HG03039 (cell line): ENCODE data around the gene ERP27.

Experiments
- ATAC-seq: cut with Tn5 transposase; IDR thresholded peaks from one replicate; pipeline ENCODE4 v1.9.1; 2021; ENCODE audit warnings: mild to moderate bottlenecking, moderate library complexity; ENCODE audit not compliant: unreplicated experiment

Gene ERP27

GRCh38 chr12:14937014-14937413, 1.3 kb downstream of the ERP27 start:
- ATAC-seq: no peak

DNA sequence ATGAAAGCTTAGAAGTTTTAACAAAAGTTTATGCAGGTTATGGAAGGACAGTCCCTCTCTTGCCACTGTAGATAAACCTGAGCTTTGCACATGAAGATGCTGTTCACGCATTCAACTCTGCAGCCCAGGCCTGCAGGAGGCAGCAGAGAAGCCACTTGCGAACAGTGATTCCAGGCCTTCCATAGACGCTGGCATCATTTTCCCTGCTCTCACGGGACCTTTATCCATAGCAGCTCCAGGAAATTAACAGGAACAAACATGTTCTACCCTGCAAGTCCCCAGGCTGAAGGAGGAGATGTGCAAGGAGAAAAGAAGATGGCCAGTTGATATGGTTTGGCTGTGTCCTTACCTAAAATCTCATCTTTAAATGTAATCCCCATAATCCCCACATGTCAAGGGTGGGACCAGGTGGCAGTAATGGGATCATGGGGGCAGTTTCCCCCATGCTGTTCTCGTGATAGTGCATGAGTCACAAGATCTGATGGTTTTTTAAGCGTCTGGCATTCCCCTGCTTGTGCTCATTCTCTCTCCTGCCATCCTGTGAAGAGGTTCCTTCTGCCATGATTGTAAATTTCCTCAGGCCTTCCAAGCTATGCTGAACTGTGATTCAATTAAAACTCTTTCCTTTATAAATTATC, 2.0 kb downstream of the ERP27 start:
- ATAC-seq: no peak

- ATAC-seq: no peak
Observed at GRCh38 chr12:14935031-14935430, 3.3 kb downstream of the ERP27 start.

DNA sequence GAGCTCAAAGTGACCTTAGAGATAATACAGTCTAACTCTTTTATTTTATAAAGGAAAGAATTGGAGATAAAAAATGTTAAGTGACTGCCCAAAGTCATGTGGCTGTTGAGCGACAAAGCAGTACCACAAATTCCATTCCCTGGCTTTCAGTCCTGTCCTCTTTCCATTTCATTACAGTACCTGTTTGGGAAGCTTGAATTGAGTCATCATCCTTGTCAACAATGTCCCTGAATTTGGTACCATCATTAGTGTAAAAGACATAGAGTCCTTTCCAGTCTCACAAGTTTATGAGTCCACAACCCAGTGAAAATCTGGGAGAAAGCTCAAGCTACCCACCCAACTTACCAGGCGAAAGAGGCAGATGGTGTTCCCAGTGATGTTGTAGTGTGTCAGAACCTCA, 3.8 kb downstream of the ERP27 start:
- ATAC-seq: no peak

DNA sequence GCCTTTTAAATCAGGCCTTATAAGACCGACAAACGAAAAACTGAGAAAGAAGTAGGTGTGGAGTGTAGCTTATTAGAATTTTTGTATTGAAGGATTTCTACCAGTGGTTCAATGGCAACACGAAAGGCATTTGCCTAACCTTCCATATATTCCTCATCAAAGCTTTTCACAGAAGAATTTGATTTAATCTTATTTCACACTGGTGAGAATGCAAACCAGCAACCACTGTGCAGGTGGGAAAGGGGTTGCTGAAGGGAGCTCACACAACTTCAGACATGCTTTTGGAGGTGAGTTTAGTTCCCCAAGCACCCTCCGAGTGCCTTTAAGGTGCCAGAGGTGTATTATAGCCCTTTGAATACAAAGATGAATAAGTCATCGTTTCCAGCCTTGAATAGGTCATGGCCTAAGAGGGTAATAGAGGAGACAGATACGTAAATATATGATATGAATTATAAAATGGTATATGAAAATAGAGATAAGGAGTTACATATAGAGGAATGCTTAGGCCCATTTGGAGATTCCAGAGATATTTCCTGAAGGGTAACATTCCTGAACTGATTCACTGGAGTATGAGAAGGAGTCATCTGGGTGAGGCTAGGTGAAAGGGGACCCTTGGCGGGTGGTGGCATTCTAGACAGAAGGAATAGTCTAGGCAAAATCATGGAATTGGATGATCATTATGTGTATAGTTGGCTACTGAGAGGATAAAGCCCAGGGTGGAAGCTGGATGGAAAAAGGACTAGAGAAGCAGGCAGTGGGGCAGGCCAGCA, 6.4 kb downstream of the ERP27 start:
- no peak for ATAC-seq

GRCh38 chr12:14931359-14931758, 7.0 kb downstream of the ERP27 start:
- no peak for ATAC-seq

DNA sequence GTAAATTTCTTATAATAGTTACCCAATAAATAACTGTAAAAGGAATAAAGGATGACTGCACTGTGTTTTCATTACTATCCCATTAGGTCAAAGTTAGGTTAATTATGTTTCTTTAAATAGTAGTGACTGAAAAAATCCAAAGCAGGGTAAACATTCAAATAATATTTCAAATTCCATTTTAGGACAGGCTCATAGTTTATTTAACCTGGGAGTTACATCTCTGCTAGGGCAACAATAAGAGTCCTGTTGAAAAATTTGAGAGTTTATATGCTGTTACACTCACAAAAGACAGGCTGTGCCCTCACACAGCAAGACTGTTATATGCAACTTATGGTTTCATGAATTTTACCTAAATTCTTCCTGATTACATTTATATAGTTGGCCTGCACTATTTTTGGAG, 8.0 kb downstream of the ERP27 start:
- ATAC-seq: no peak

DNA sequence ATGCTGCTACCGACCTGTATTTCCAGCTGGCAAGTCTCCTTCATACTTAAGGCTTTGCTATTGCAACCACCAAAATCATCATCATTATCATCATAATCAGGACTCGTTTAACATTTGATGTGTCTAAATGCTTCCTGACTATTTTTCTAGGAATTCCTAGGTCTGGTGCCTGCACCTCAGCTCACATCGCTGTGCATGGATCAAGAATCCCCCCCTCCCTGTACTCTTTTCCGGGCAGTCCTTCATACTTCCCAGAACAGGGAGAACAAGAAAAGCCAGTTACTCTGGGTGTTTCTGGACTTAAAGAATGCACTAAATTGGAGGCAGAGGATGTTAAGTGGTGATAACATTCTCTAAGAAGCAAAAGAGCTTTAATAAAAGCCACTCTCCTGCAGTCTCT, 9.4 kb downstream of the ERP27 start:
- no peak for ATAC-seq

- no peak for ATAC-seq
Observed at GRCh38 chr12:14927267-14927666, 11.1 kb downstream of the ERP27 start.

DNA sequence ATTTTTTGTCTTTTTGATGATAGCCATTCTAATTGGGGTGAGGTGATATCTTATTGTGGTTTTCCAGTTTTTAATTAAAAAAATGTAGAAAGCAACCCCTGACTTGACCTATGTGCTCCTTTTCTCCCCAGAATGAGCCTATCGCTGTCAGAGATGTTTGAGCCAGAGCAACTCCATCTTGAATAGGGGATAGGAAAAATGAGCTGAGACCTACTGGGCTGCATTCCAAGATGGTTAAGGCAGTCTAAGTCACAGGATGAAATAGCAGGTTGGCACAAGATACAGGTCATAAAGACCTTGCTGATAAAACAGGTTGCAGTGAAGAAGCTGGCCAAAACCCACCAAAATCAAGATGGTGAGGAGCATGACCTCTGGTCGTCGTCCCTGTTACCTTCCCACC, 13.8 kb downstream of the ERP27 start:
- ATAC-seq: no peak

GRCh38 chr12:14923944-14924343, 14.4 kb downstream of the ERP27 start:
- ATAC-seq: no peak

DNA sequence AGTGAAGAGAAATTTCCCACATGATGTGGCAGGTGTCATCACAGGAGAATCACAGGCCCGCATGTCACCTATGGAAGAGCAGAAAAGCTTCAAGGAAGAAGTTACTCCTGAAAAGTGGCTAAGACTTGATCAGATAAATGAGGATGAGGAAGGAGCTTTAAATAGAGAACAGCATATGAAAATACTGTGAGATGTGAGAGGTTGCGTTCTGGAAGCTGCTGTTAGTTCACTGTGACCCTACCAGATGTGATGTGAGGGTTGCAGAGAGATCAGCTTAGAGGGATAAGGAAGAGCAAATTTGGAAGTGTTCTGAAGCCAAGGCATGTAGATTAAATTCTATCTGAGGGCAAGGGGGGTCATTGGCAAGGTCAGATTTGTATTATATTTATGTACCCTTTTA, 17.1 kb downstream of the ERP27 start:
- ATAC-seq: peak; percentile 41

DNA sequence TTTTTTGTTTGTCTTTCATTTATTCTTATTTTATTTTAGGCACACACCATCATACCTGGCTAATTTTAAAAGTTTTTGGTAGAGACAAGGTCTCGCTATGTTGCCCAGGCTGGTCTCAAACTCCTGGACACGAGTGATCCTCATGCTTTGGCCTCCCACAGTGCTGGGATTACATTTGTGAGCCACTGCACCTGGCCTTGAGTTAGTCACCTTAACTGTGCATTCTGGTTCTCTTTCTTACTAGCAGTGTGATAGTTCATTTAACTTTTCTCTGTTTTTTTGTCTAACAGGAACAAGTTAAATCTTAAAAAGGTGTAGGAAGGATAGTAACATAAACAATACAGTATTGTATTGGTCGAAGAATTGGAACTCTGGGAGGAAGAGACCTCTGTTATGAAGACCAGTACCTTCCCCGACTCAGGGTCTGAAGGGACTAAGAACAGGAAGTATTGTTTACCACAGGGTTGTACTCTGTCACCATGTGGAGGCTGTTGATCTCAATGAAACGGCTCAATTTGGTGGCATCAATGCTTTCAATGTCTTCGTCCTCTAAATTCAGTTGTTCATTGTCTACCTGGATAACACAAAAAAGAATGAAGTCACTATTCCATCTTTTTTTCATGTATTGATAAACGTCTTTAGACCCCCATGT, 17.7 kb downstream of the ERP27 start:
- peak; percentile 89 for ATAC-seq

- no peak for ATAC-seq
Observed at GRCh38 chr12:14919455-14919854, 18.9 kb downstream of the ERP27 start.

GRCh38 chr12:14915736-14916135, 22.6 kb downstream of the ERP27 start:
- ATAC-seq: no peak

GRCh38 chr12:14913381-14913781, 25.0 kb downstream of the ERP27 start:
- no peak for ATAC-seq

DNA sequence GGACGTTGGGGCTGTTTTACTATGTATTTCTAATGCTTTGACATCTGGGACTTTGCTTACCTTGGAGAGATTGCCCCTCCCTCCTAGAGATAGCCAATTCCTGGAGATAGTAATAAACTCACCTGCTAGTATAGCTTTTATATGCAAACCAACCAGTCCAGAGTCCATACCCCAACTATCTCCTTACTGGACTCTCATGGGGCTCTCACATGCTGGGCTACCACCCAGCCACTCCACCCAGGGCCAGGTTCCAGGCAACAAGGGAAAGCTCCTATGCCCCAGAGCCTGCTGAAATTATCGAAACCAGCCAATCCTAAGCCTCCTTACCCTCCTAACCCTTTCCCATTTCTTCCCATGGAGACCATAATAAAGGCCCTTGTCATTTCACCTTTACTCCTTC, 27.2 kb downstream of the ERP27 start:
- no peak for ATAC-seq

DNA sequence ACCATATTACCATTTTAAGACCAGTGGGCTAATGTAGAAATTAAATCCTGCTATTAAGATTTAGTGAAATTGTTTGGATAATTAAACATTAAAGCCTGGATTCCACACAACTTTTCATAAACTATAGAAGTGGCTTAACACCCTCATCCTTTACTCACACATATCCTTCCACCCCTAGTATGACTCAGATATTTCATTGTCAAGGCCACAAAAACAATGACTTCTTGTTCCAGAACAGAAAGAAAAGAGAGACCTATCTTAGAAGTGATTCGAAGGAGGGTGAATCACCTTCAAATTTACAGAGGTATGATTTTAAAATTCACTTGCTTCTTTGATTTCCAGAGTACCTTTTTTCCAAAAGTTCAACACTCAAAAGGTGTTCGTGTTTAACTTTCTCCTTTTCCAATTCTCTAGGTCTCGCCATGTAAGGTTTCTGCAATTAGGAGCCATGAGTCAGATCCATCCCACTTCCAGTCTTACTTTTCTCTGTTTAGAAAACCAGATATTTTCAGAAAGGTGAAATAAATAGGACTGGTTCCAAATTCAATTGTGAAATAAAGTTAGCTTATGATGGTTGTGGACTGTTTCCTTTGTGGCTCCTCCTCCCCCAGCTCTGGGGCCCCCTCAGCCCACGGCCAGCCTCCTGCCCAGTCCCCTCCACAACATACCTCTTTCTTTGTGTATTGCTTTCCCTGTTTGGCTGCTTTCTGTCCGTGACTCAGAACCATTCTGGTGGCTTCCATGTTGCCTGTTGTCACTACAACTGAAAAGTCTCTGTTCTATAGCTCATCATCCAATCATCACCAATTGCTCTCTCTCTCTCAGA, 28.0 kb downstream of the ERP27 start:
- no peak for ATAC-seq

DNA sequence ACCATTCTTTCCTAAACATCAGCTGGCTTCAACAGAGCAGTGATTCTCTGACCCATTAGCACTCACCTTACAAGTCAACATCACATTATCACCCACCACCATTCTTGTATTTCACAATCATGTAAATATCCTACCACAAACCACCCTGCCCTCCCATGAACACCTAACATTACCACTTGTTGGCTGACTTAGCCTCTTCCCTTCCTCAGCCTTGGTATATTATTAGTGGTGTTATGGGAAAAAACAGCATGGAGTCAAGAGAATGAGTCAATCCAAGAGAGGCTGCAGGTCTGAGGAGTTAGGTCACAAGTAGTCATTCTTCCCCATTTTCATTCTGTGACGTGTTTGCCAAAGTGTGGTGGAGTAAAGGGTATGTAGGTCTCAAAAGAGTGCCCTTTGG, 30.4 kb downstream of the ERP27 start:
- ATAC-seq: no peak

GRCh38 chr12:14906114-14906513, 32.2 kb downstream of the ERP27 start:
- no peak for ATAC-seq

DNA sequence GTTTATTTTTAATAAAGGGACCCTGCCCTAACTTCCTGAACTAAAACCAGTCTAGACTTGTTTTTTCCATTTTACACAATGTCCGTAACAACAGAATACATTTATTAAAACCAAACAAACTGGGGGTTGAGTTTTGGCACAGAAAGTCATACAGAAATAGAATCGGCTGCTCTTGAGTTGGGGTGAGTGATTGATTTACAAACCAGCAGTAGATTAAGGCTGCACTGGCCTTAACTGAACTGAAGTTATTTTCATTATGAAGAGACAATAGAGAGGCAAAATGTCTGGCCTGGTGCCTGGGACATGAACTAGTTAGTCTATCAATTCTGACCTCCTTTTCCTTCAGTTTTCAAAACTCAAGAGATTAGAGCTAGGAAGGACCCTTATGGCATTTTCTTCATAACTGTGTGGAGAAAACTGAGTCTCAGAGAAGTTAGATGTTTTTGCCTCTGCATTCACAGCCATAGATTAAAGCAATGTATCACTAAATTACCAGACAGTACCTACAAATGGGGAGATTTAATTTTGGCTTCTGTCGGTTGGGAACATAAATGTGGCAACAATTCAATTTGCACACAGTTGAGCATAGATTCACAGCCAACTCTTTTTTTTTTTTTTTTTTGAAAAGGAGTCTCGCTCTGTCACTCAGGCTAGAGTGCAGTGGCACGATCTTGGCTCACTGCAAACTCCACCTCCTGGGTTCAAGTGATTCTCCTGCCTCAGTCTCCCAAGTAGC, 32.9 kb downstream of the ERP27 start:
- ATAC-seq: no peak
